Panc1 (cell line): Measurements from ENCODE around the gene ZNF469. TPM values are rescaled to one million over a fixed set of nuclear protein-coding genes. Genes with fewer than 3 reads are reported as not detected.

ENCODE experiments used
- ATAC-seq: fragments of 200-7000 bp; cut with Tn5 transposase; 2 replicates; pipeline ENCODE4 v1.9.1; 2020; ENCODE audit warnings: mild to moderate bottlenecking, moderate library complexity
- BruUV-seq: library from RNA; stranded (reverse); fragments of 400-500 nt; replicated peaks from 2 replicates; lab custom pipeline; 2021; lab: Mats Ljungman, UMichigan
- CTCF ChIA-PET: fragments of 300-600 bp; sonication (Branson Sonifier 250); formaldehyde crosslinking; loops from one replicate; lab custom pipeline; 2022; ENCODE audit warnings: antibody characterized with exemption; lab: Charles Lee
- POLR2A ChIA-PET: fragments of 300-600 bp; sonication (Branson Sonifier 250); formaldehyde crosslinking; loops from one replicate; lab custom pipeline; 2022; ENCODE audit warnings: antibody characterized with exemption; lab: Charles Lee
- DNase-seq: peaks from one replicate; pipeline ENCODE4 v3.0.0-alpha.2; 2010; ENCODE audit warnings: low read depth, low spot score
- H3K27ac ChIP-seq: 2 replicates; pipeline ENCODE4 v1.5.1; 2011; ENCODE audit warnings: mild to moderate bottlenecking, low read length, inconsistent platforms
- H3K27me3 ChIP-seq: fragments of 200-500 bp; sonication (Bioruptor generic); 2 replicates; pipeline ENCODE4 v1.6.0; 2014; ENCODE audit warnings: low read length, inconsistent platforms; ENCODE audit not compliant: control insufficient read depth, insufficient read depth
- H3K36me3 ChIP-seq: fragments of 200-500 bp; sonication (Bioruptor generic); 2 replicates; pipeline ENCODE4 v1.5.1; 2014; ENCODE audit warnings: inconsistent platforms, mild to moderate bottlenecking, low read length, moderate library complexity; ENCODE audit not compliant: control insufficient read depth, insufficient read depth
- H3K4me1 ChIP-seq: 2 replicates; pipeline ENCODE4 v1.5.1; 2011; ENCODE audit warnings: inconsistent platforms, mild to moderate bottlenecking, low read length, moderate library complexity; ENCODE audit not compliant: control insufficient read depth, insufficient read depth
- H3K4me3 ChIP-seq, 2 experiments: 2 replicates each; pipeline ENCODE4 v1.5.1; 2011 to 2012; ENCODE audit warnings: low read depth in 2 of 2, low read length in 2 of 2, mild to moderate bottlenecking in 2 of 2, inconsistent platforms in 1 of 2, moderate library complexity in 1 of 2
- H3K9me3 ChIP-seq: fragments of 200-500 bp; sonication (Bioruptor generic); 2 replicates; pipeline ENCODE4 v1.5.1; 2014; ENCODE audit warnings: low read depth, mild to moderate bottlenecking, inconsistent platforms, low read length, moderate library complexity; ENCODE audit not compliant: control insufficient read depth, insufficient read depth
- POLR2AphosphoS5 ChIP-seq: IDR thresholded peaks from 2 replicates; pipeline ENCODE4 v1.6.1; 2012; ENCODE audit warnings: mild to moderate bottlenecking, low read depth, low read length, moderate library complexity
- SIN3A ChIP-seq: IDR thresholded peaks from 2 replicates; pipeline ENCODE4 v1.6.1; 2012; ENCODE audit warnings: low read depth, mild to moderate bottlenecking, low read length, moderate library complexity, borderline replicate concordance; ENCODE audit not compliant: insufficient read depth
- TCF7L2 ChIP-seq: IDR thresholded peaks from 2 replicates; pipeline ENCODE4 v1.6.1; 2011; ENCODE audit warnings: mild to moderate bottlenecking, low read depth, low read length, inconsistent platforms
- in situ Hi-C: cut with HindIII; loops from 2 replicates; pipeline ENCODE4 v1.10.0; 2016; ENCODE audit warnings: low sequenced_read_pairs, low pct_unique_long_range_greater_than_20kb
- intact Hi-C: fragments of 100-400 bp; cut with micrococcal nuclease; formaldehyde crosslinking; loops from one replicate; pipeline ENCODE4 v1.10.0; 2022; ENCODE audit not compliant: unreplicated experiment
- total RNA-seq: library from RNA; stranded (reverse); gene quantifications from one replicate; pipeline ENCODE4 v1.2.1, GENCODE V29; 2021; ENCODE audit not compliant: unreplicated experiment
- TF ChIP-seq, protein P1 (sequence below): fragments of 450-650 bp; IDR thresholded peaks from 2 replicates; pipeline ENCODE4 v1.5.1; 2017; ENCODE audit warnings: mild to moderate bottlenecking
- TF ChIP-seq, protein P2 (sequence below), 2 experiments: IDR thresholded peaks; 2 replicates each; pipeline ENCODE4 v1.6.1; 2011 to 2012; ENCODE audit warnings: low read depth in 2 of 2, control low read depth in 1 of 2, low read length in 1 of 2, mild to moderate bottlenecking in 1 of 2, moderate library complexity in 1 of 2; ENCODE audit not compliant: insufficient read depth in 1 of 2

The ZNF469 gene
- total RNA-seq, 1 experiment from 2014 or later: 1.3 TPM

DNA sequence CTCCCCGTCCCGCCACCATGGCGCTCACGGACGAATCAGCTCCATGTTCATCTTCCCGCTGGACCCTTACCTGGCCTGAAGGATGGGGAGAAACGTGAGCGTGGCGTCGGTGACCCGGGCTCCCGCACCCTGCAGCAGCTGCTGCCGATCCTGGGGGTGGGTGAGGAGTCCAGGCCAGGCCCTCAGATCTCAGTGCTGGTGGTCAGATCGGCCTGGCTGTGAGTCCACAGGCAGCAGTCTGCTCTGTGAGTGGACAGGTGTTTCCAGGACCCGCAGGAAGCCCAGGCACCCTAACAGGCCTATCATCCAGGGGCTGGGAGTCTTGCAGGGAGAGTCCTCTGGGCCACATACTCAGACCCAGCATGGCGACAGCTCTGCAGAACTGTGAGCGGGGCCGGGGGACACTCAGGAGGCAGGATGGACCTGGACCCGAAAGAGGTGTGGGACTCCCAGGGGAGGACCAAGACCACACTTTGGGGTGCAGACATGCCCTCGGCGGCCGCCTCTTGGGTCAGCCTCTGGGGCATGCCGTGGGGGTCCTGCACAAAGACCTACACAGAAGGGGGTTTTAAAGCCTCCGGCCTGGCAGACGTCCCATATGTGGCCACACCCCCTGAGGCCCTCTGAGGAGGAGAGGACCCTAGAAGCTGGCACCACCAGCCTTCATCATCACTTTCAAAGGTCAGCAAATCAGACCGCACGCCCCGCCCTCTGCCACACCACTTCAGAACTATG, 27.2 kb upstream of the ZNF469 start:
- Histone ChIP-seq H3K27ac (no peak overlapping the region), H3K4me1 (no peaks in the 10 kb centered on the region), H3K9me3 (no peaks in the 10 kb centered on the region), H3K4me3 (no peak overlapping the region), H3K36me3 (no peaks in the 10 kb centered on the region), H3K27me3 (no peaks in the 10 kb centered on the region)
- intact Hi-C loops (no loop called here), in situ Hi-C loops (no loop called here)
- no peak for DNase-seq
- no peak for ATAC-seq
- ChIA-PET CTCF (no interaction called here), POLR2A (no interaction called here)
- TF ChIP-seq POLR2AphosphoS5 (no peak), SIN3A (no peak), TCF7L2 (no peak)
- TF ChIP-seq, protein P1, sequence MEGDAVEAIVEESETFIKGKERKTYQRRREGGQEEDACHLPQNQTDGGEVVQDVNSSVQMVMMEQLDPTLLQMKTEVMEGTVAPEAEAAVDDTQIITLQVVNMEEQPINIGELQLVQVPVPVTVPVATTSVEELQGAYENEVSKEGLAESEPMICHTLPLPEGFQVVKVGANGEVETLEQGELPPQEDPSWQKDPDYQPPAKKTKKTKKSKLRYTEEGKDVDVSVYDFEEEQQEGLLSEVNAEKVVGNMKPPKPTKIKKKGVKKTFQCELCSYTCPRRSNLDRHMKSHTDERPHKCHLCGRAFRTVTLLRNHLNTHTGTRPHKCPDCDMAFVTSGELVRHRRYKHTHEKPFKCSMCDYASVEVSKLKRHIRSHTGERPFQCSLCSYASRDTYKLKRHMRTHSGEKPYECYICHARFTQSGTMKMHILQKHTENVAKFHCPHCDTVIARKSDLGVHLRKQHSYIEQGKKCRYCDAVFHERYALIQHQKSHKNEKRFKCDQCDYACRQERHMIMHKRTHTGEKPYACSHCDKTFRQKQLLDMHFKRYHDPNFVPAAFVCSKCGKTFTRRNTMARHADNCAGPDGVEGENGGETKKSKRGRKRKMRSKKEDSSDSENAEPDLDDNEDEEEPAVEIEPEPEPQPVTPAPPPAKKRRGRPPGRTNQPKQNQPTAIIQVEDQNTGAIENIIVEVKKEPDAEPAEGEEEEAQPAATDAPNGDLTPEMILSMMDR: no peak
- TF ChIP-seq, protein P2, sequence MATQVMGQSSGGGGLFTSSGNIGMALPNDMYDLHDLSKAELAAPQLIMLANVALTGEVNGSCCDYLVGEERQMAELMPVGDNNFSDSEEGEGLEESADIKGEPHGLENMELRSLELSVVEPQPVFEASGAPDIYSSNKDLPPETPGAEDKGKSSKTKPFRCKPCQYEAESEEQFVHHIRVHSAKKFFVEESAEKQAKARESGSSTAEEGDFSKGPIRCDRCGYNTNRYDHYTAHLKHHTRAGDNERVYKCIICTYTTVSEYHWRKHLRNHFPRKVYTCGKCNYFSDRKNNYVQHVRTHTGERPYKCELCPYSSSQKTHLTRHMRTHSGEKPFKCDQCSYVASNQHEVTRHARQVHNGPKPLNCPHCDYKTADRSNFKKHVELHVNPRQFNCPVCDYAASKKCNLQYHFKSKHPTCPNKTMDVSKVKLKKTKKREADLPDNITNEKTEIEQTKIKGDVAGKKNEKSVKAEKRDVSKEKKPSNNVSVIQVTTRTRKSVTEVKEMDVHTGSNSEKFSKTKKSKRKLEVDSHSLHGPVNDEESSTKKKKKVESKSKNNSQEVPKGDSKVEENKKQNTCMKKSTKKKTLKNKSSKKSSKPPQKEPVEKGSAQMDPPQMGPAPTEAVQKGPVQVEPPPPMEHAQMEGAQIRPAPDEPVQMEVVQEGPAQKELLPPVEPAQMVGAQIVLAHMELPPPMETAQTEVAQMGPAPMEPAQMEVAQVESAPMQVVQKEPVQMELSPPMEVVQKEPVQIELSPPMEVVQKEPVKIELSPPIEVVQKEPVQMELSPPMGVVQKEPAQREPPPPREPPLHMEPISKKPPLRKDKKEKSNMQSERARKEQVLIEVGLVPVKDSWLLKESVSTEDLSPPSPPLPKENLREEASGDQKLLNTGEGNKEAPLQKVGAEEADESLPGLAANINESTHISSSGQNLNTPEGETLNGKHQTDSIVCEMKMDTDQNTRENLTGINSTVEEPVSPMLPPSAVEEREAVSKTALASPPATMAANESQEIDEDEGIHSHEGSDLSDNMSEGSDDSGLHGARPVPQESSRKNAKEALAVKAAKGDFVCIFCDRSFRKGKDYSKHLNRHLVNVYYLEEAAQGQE (IDR thresholded peaks at IDR 0.05; ENCODE audit: insufficient read depth in 1 of 2, low read depth in 2 of 2, low read length in 1 of 2): no peak
- BruUV-seq: no TSS peak

DNA sequence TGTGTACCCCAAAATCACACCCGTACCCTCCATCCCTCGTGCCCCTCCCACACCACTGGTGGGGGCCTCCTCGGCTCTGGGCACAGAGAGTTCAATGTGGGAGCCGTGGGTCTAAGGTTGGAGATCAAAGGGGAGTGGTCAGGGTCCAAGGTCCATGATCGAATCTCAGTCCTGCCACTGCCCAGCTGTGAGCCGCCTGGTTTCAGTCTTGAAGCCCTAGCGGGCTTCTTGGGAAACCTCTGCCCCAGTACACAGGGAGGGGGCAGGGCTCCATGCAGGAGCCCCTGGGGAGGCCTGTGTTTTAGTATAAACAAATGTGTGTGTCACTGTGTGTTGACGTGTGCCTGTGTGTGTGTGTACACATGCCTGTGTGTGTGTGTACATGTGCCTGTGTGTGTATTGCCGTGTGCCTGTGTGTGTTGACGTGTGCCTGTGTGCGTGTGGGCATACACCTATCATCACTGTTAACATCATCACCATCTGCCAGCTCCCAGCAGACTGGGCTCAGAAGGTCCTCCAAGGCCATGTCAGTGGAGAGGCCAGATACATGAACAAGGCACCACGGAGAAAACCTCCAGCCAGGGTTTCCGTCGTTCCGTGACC, 26.5 kb upstream of the ZNF469 start:
- no peaks in the 10 kb centered on the region for H3K27me3 ChIP-seq

More for the DNA sequence above, 26.5 kb upstream of the ZNF469 start:
- ChIA-PET POLR2A (no interaction called here), CTCF (no interaction called here)
- in situ Hi-C loops (no loop called here), intact Hi-C loops (no loop called here)
- DNase-seq (no peak), ATAC-seq (no peak)
- no peak for TF ChIP-seq POLR2AphosphoS5
- TF ChIP-seq, protein P1: no peak
- TF ChIP-seq, protein P2 (IDR thresholded peaks at IDR 0.05; ENCODE audit: insufficient read depth in 1 of 2, low read depth in 2 of 2, low read length in 1 of 2): no peak
- TF ChIP-seq SIN3A: no peak
- TF ChIP-seq TCF7L2: no peak
- Histone ChIP-seq H3K36me3 (no peaks in the 10 kb centered on the region), H3K9me3 (no peaks in the 10 kb centered on the region), H3K4me1 (no peaks in the 10 kb centered on the region), H3K27ac (no peak overlapping the region), H3K4me3 (no peak overlapping the region)
- BruUV-seq: no TSS peak
